A673 (cell line): ENCODE measurements around the gene PCIF1. TPM values are rescaled to one million over a fixed set of nuclear protein-coding genes. Genes with fewer than 3 reads are reported as not detected.

Source experiments
- BruUV-seq: library from RNA; stranded (reverse); fragments of 400-500 nt; replicated peaks from 2 replicates; lab custom pipeline; 2021; lab: Mats Ljungman, UMichigan
- CTCF ChIA-PET: fragments of 300-600 bp; sonication (Branson Sonifier 250); formaldehyde crosslinking; loops from one replicate; lab custom pipeline; 2022; ENCODE audit warnings: antibody characterized with exemption; lab: Charles Lee
- POLR2A ChIA-PET: fragments of 300-600 bp; sonication (Branson Sonifier 250); formaldehyde crosslinking; loops from one replicate; lab custom pipeline; 2022; ENCODE audit warnings: antibody characterized with exemption; ENCODE audit not compliant: low non-redundant PET; lab: Charles Lee
- DNase-seq: peaks from one replicate; pipeline ENCODE4 v3.0.0-alpha.2; 2015; ENCODE audit warnings: low spot score
- H3K27ac ChIP-seq: fragments of 200-600 bp; sonication (generic); 2 replicates; pipeline ENCODE4 v1.5.1; 2016; ENCODE audit warnings: mixed run types, low read depth, mild to moderate bottlenecking, mixed read lengths, antibody characterized with exemption, low read length; ENCODE audit not compliant: poor library complexity, severe bottlenecking
- H3K27me3 ChIP-seq: fragments of 200-600 bp; sonication (generic); replicated peaks from 2 replicates; pipeline ENCODE4 v1.6.1; 2017; ENCODE audit warnings: mixed run types, low read depth, mild to moderate bottlenecking, mixed read lengths, antibody characterized with exemption, low read length; ENCODE audit not compliant: insufficient read depth, poor library complexity
- H3K36me3 ChIP-seq: fragments of 200-600 bp; sonication (generic); 2 replicates; pipeline ENCODE4 v1.6.1; 2016; ENCODE audit warnings: mixed run types, mild to moderate bottlenecking, mixed read lengths, antibody characterized with exemption, low read length; ENCODE audit not compliant: insufficient read depth, poor library complexity, severe bottlenecking
- H3K4me1 ChIP-seq: fragments of 200-600 bp; sonication (generic); 2 replicates; pipeline ENCODE4 v1.6.1; 2017; ENCODE audit warnings: mixed run types, mild to moderate bottlenecking, mixed read lengths, antibody characterized with exemption, low read length; ENCODE audit not compliant: insufficient read depth, poor library complexity, severe bottlenecking
- H3K4me3 ChIP-seq: fragments of 200-600 bp; sonication (generic); 2 replicates; pipeline ENCODE4 v1.5.1; 2016; ENCODE audit warnings: low read depth, mixed run types, mild to moderate bottlenecking, mixed read lengths, low read length; ENCODE audit not compliant: poor library complexity, severe bottlenecking
- H3K9me3 ChIP-seq: fragments of 200-600 bp; sonication (generic); 2 replicates; pipeline ENCODE4 v1.6.1; 2016; ENCODE audit warnings: mixed run types, low read depth, mild to moderate bottlenecking, mixed read lengths, antibody characterized with exemption, low read length; ENCODE audit not compliant: poor library complexity, severe bottlenecking
- CTCF ChIP-seq: fragments of 300-800, 200-600 bp; sonication (generic); conservative IDR thresholded peaks from 2 replicates; pipeline ENCODE4 v1.5.1; 2017; ENCODE audit warnings: low read depth, mild to moderate bottlenecking, antibody characterized with exemption, low read length, moderate library complexity, mixed read lengths
- EZH2 ChIP-seq: fragments of 200-600 bp; sonication (generic); IDR thresholded peaks from 2 replicates; pipeline ENCODE4 v1.6.1; 2017; ENCODE audit warnings: borderline replicate concordance, low read depth, mild to moderate bottlenecking, mixed read lengths, antibody characterized with exemption, low read length; ENCODE audit not compliant: poor library complexity, severe bottlenecking
- intact Hi-C: fragments of 100-400 bp; cut with micrococcal nuclease; formaldehyde crosslinking; loops from one replicate; pipeline ENCODE4 v1.10.0; 2022; ENCODE audit not compliant: unreplicated experiment
- total RNA-seq: library from RNA; stranded (reverse); gene quantifications from 2 replicates; pipeline ENCODE4 v1.2.3, GENCODE V29; 2021

PCIF1 gene
- total RNA-seq, 1 experiment from 2014 or later, result 47.5 TPM

- CTCF ChIA-PET, result no interaction called here
- Histone ChIP-seq H3K4me3 (no peak overlapping the region), H3K27me3 (no peaks in the 10 kb centered on the region), H3K36me3 (no peaks in the 10 kb centered on the region), H3K4me1 (no peaks in the 10 kb centered on the region), H3K9me3 (no peaks in the 10 kb centered on the region), H3K27ac (no peak overlapping the region)
- no peak for TF ChIP-seq CTCF
- no TSS peak for BruUV-seq
- POLR2A ChIA-PET, result no interaction called here
- DNase-seq, result no peak
- intact Hi-C loops, result no loop called here
These were observed 16.7 kb upstream of the PCIF1 start for GRCh38 chr20:45917790-45918141.

GRCh38 chr20:45918182-45918737, 16.2 kb upstream of the PCIF1 start:
- H3K27ac ChIP-seq, result no peak overlapping the region
- intact Hi-C loops, result no loop called here
- POLR2A ChIA-PET, result no interaction called here
- H3K27me3 ChIP-seq, result no peaks in the 10 kb centered on the region
- TF ChIP-seq EZH2, result no peak
- TF ChIP-seq CTCF, result no peak
- H3K4me3 ChIP-seq, result no peak overlapping the region
- H3K4me1 ChIP-seq, result no peaks in the 10 kb centered on the region
- BruUV-seq, result no TSS peak
- CTCF ChIA-PET, result no interaction called here
- DNase-seq, result no peak
- H3K9me3 ChIP-seq, result no peaks in the 10 kb centered on the region
- no peaks in the 10 kb centered on the region for H3K36me3 ChIP-seq

GRCh38 chr20:45918779-45919537, 15.5 kb upstream of the PCIF1 start:
- CTCF ChIA-PET, result no interaction called here
- intact Hi-C loops, result no loop called here
- H3K4me3 ChIP-seq, result no peak overlapping the region

More at GRCh38 chr20:45918779-45919537, 15.5 kb upstream of the PCIF1 start:
- Histone ChIP-seq H3K36me3 (no peaks in the 10 kb centered on the region), H3K4me1 (no peaks in the 10 kb centered on the region), H3K27ac (no peak overlapping the region), H3K9me3 (no peaks in the 10 kb centered on the region), H3K27me3 (no peaks in the 10 kb centered on the region)
- BruUV-seq, result no TSS peak
- TF ChIP-seq EZH2 (no peak), CTCF (no peak)
- POLR2A ChIA-PET, result no interaction called here
- DNase-seq, result no peak
